GM10266 (cell line): ENCODE measurements around the gene ACOXL.

Experiments
- DNase-seq: peaks from one replicate; pipeline ENCODE4 v3.0.0; 2012; ENCODE audit errors: extremely low spot score
- TF ChIP-seq, protein P1 (sequence below): IDR thresholded peaks from 2 replicates; pipeline ENCODE4 v1.5.1; 2012; ENCODE audit warnings: mild to moderate bottlenecking, low read depth; ENCODE audit not compliant: control insufficient read depth, insufficient read depth; ENCODE audit errors: missing control alignments

The ACOXL gene

DNA sequence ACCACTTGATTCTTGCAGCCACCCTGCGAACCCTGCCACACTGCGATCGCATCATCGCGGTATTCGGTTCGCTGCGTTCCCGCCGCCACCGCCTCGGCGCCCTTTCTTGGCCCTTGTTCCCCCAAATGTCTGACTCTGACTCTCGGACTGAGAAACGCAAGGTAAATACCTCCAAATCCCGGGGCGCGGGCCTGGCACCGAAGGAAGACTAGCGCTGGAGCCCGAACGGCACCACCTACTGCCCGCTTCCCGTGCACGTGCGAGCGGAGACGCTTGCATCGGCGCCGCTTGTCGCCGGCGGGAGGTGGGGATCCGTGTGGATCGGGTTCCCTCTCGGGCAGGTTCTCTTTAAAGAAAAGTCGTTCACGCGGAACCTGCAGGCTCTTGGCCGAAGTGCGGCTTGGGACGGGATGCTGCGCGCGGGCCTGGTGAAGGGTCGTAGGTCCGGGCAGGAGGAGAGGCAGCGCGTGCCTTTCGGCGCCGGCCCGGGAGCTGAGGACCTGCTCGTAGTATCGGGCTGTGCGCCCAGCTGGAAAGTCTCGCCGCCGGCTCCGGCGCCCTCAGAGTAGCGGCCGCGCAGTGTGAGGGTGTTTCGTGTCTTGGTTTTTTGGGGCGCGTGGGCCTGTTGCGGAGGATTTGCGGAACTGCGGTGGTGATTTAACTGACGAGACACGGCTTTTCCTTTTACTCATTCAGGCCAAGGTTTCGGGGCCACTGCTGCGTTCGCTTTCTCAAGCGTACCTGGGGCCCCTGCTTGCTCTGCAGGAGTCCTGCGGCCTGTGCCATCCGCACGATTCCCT, 388.9 kb downstream of the ACOXL start:
- TF ChIP-seq, protein P1, sequence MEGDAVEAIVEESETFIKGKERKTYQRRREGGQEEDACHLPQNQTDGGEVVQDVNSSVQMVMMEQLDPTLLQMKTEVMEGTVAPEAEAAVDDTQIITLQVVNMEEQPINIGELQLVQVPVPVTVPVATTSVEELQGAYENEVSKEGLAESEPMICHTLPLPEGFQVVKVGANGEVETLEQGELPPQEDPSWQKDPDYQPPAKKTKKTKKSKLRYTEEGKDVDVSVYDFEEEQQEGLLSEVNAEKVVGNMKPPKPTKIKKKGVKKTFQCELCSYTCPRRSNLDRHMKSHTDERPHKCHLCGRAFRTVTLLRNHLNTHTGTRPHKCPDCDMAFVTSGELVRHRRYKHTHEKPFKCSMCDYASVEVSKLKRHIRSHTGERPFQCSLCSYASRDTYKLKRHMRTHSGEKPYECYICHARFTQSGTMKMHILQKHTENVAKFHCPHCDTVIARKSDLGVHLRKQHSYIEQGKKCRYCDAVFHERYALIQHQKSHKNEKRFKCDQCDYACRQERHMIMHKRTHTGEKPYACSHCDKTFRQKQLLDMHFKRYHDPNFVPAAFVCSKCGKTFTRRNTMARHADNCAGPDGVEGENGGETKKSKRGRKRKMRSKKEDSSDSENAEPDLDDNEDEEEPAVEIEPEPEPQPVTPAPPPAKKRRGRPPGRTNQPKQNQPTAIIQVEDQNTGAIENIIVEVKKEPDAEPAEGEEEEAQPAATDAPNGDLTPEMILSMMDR: no peak
- DNase-seq: peak; percentile 47

DNA sequence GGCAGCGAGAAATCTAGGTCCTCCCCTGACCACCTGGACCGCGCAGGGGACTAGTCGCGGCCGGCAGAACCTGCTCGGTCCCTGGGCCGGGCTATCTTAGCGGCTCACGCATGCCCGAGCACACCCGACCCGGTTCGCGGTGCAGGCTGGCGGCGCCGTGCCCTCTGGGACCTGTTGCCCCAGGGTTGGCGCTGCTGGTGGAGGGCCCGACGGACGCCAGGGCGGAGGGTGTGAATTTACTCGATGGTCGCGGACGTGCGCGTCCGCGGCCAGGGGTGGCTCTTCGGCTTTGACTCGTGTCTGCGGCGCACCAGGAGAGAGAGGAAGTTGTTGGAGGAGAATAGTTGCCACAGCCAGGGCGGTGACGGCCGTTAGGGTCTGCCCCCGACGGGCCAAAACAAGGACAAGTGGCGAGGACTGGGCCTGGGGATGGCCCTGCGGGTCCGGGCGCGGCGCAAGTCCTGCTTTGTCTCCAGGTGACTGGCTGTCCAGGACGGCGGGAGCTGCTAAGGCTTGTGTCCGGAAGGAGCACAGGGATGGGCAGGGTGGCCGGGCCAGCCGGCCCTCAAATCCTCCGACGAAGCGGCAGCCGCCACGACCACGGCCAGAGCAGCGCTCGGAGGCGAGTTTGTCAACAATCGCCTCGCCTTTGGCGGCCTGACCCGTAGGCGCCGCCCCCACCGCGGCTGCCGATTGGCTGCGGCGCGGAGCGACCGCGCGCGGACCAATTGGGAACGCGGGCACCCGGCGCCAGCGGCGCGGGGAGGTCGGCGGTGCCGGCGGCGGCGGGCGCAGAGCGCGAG, 389.7 kb downstream of the ACOXL start:
- DNase-seq: peak; percentile 86

DNA sequence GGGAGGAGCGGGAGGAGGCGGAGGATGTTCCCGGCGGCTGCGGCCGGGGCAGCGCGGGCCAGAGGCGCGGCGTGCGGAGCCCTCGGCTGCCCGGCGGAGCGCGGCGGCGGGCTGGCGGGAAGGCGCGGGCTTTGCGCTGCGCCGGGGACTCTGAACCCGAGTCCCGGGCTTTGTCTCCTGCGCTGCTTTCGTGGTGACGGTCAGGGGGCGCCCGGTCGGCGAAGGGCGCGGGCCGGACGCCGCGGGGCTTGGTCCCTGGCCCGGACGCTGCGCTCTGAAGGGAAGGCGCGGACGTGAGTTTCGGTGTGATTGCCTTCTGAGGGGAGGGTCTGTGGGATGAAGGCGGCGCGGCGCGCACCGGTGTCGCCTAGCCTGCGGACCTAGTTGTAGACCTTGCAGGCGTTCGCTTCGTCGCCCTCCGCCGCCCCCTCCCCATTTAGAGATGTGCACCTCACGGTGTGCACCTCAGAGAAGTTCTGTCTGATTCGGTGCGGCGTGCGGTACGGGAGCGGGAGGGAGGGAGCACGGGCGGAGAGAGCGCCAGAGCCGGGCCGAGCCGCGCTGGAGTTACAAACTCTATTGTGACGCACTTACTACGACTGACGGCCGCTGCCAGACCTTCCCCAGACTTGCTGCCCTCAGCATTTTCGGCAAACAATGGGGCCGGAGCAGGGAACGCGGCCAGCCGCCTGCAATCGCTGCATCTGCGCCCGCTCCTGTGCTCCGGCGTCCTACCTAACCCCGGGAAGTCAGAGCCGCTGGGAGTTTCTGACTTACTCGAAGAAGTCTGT, 390.5 kb downstream of the ACOXL start:
- no peak for DNase-seq

More for the DNA sequence above, 389.7 kb downstream of the ACOXL start:
- TF ChIP-seq, protein P1: no peak

DNA sequence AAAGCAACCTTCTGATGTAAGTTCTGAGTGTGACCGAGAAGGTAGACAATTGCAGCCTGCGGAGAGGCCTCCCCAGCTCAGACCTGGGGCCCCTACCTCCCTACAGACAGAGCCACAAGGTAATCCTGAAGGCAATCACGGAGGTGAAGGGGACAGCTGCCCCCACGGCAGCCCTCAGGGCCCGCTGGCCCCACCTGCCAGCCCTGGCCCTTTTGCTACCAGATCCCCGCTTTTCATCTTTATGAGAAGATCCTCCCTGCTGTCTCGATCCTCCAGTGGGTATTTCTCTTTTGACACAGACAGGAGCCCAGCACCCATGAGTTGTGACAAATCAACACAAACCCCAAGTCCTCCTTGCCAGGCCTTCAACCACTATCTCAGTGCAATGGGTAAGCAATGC, 391.4 kb downstream of the ACOXL start:
- no peak for DNase-seq
- TF ChIP-seq, protein P1: no peak

More for the DNA sequence above, 390.5 kb downstream of the ACOXL start:
- TF ChIP-seq, protein P1: no peak

DNA sequence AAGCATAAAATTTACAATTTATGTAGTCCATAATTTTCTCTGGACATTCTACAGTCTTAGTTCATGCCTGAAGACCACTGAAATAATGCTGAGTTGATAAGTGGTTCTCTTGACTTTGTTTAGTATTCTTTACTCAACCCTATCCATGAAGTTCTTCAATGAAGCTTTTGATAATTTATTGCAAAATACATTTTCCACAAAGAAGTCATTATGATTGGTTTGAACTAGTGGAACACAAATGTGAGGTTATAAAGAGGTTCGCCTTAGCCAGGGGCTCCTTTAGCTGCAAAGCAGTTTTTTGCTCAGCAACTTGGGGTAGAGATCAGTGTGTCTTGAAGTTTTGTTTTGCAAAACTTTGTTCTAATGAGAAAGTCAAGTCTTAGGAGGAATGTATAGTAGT, 394.2 kb downstream of the ACOXL start:
- DNase-seq: no peak
- TF ChIP-seq, protein P1: no peak

DNA sequence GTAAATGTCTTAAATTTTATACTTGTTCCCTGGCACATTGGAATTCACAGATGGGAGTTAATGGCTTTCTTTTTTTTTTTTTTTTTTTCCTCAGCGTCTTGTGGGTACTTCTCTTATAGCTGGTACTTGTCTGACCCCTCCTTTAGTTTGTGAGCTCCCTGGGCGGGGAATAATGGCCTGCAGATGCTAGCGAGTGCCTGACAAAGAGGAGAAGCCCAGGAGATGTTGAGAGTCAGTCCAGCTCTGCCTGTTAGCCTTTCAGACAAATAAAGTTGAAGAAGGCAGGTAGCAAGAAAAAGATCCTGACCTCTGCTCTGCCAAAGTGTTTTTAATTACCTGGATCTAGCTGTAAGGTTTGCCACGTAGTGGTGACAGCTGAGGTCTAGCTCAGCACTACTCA, 395.0 kb downstream of the ACOXL start:
- no peak for DNase-seq
- TF ChIP-seq, protein P1: no peak

DNA sequence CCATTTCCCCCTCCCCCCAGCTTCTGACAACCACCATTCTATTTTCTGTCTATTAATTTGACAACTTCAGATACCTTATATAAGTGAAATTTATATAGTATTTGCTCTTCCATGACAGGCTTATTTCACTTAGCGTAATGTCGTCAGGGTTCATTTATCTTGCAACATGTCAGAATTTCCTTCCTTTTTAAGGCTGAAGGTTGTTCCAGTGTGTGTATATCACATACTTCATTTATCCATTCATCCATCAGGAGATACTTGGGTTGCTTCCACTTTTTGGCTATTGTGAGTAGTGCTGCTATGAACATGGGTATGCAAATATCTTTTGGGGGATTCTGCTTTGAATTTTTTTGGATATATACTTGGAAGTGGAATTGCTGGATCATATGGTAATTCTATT, 395.7 kb downstream of the ACOXL start:
- TF ChIP-seq, protein P1: no peak
- DNase-seq: no peak
